ENCODE data around the gene SHISAL2B. TPM values are rescaled to one million over a fixed set of nuclear protein-coding genes. Genes with fewer than 3 reads are reported as not detected.

SHISAL2B gene
- polyA plus RNA-seq, 2 of the 4 experiments (the other 2 are of a cell fraction): not detected

- Histone ChIP-seq H3K4me2 (no peak overlapping the region), H3K27ac (no peak overlapping the region), H3K4me3 (no peak overlapping the region), H3K4me1 (no peaks in the 10 kb centered on the region), H3K9me3 (no peaks in the 10 kb centered on the region)
- TF ChIP-seq ESRRA (IDR thresholded peaks at IDR 0.05; ENCODE audit: borderline replicate concordance, low read length) (no peak), NFE2L2 (conservative IDR thresholded peaks at IDR 0.05; ENCODE audit: low read length) (no peak), POLR2A (IDR thresholded peaks at IDR 0.05; ENCODE audit: low read length) (no peak), RARB (CRISPR knock-in tag; IDR thresholded peaks at IDR 0.05) (no peak), HOXB13 (CRISPR knock-in tag; IDR thresholded peaks at IDR 0.05; ENCODE audit: low read depth) (no peak), GATA3 (IDR thresholded peaks at IDR 0.05; ENCODE audit: borderline replicate concordance) (no peak), TP53 (CRISPR knock-in tag; IDR thresholded peaks at IDR 0.05) (no peak), NPAS2 (CRISPR knock-in tag; IDR thresholded peaks at IDR 0.05; ENCODE audit: borderline replicate concordance) (no peak), JUNB (IDR thresholded peaks at IDR 0.05) (no peak)
- DNase-seq (ENCODE audit: low read depth in 1 of 2, low spot score in 1 of 2) (no peak), FAIRE-seq (no peak), ATAC-seq (no peak)
- ChIA-PET CTCF (interaction anchor here (1.2 kb wide), 1 partner anchor 15 kb away, joined by 3 read pairs; no protein-coding TSS in a partner anchor), POLR2A (no interaction called here)
- 44% methylated on average over 2 of the region's 2 CpGs for WGBS (ENCODE audit: missing lambda C conversion rate)
Measured at GRCh38 chr5:64649512-64649911, 40.8 kb upstream of the SHISAL2B start.

- Histone ChIP-seq H3K4me2 (no peak overlapping the region), H3K4me3 (no peak overlapping the region), H3K9me3 (no peaks in the 10 kb centered on the region), H3K4me1 (no peaks in the 10 kb centered on the region), H3K27ac (no peak overlapping the region)
- TF ChIP-seq JUNB (IDR thresholded peaks at IDR 0.05): no peak
- TF ChIP-seq CHD4 (IDR thresholded peaks at IDR 0.05; ENCODE audit: borderline replicate concordance): no peak
- no peak for TF ChIP-seq NFE2L2 (conservative IDR thresholded peaks at IDR 0.05; ENCODE audit: low read length)
- no peak for TF ChIP-seq HOXB13 (CRISPR knock-in tag; IDR thresholded peaks at IDR 0.05; ENCODE audit: low read depth)
- no peak for TF ChIP-seq RCOR1 (IDR thresholded peaks at IDR 0.05; ENCODE audit: low read depth, low read length)
- TF ChIP-seq JUN (IDR thresholded peaks at IDR 0.05): no peak
- no peak for TF ChIP-seq FOXS1 (CRISPR knock-in tag; IDR thresholded peaks at IDR 0.05)
- no peak for TF ChIP-seq ATOH8 (CRISPR knock-in tag; IDR thresholded peaks at IDR 0.05; ENCODE audit: low read depth)
- no peak for TF ChIP-seq NPAS2 (CRISPR knock-in tag; IDR thresholded peaks at IDR 0.05; ENCODE audit: borderline replicate concordance)
- no peak for TF ChIP-seq EHMT2 (IDR thresholded peaks at IDR 0.05; ENCODE audit: low read depth)
- TF ChIP-seq POLR2A (IDR thresholded peaks at IDR 0.05; ENCODE audit: low read length): no peak
- TF ChIP-seq EP300 (IDR thresholded peaks at IDR 0.05): no peak
- no peak for TF ChIP-seq HEYL (CRISPR knock-in tag; IDR thresholded peaks at IDR 0.05)
- TF ChIP-seq HOXA7 (CRISPR knock-in tag; IDR thresholded peaks at IDR 0.05): no peak
- no peak for TF ChIP-seq FOSL2 (IDR thresholded peaks at IDR 0.05)
- TF ChIP-seq FOSL2 (CRISPR knock-in tag; IDR thresholded peaks at IDR 0.05): no peak
- TF ChIP-seq ZNF302 (CRISPR knock-in tag; IDR thresholded peaks at IDR 0.05): no peak
- no peak for TF ChIP-seq BCL3 (IDR thresholded peaks at IDR 0.05)
- no peak for TF ChIP-seq RFX5 (IDR thresholded peaks at IDR 0.05)
- WGBS (ENCODE audit: missing lambda C conversion rate): 60% methylated on average over 3 of the region's 3 CpGs
- ChIA-PET CTCF (interaction anchor here (0.5 to 2.1 kb wide), 3 partner anchors 19 to 84 kb away, joined by 3 to 5 read pairs (median 3); no protein-coding TSS in a partner anchor), POLR2A (no interaction called here)
- no peak for DNase-seq (ENCODE audit: low read depth in 1 of 2, low spot score in 1 of 2)
- FAIRE-seq: no peak
- no peak for ATAC-seq
Measured at GRCh38 chr5:64653766-64654560, 36.3 kb upstream of the SHISAL2B start.

GRCh38 chr5:64654561-64654938 lies 35.8 kb upstream of the SHISAL2B start:
- ATAC-seq: no peak
- no peak for DNase-seq (ENCODE audit: low read depth in 1 of 2, low spot score in 1 of 2)
- Histone ChIP-seq H3K9me3 (no peaks in the 10 kb centered on the region), H3K4me3 (no peak overlapping the region), H3K4me2 (no peak overlapping the region), H3K27ac (no peak overlapping the region), H3K4me1 (no peaks in the 10 kb centered on the region)
- 28% methylated on average over 2 of the region's 2 CpGs for WGBS (ENCODE audit: missing lambda C conversion rate)
- TF ChIP-seq HES2 (IDR thresholded peaks at IDR 0.05): no peak
- no peak for TF ChIP-seq HDAC2 (IDR thresholded peaks at IDR 0.05)
- no peak for TF ChIP-seq BHLHE40 (IDR thresholded peaks at IDR 0.05; ENCODE audit: low read depth, low read length)
- TF ChIP-seq SMC3 (IDR thresholded peaks at IDR 0.05): no peak
- no peak for FAIRE-seq
- ChIA-PET CTCF (interaction anchor here (0.7 kb wide), 1 partner anchor 22 kb away, joined by 3 read pairs; no protein-coding TSS in a partner anchor), POLR2A (no interaction called here)
